Erythroblast (primary cell): ENCODE measurements around the gene PSMB11.

Experiments
- GATA1 ChIP-seq: IDR thresholded peaks from 2 replicates; pipeline ENCODE4 v1.6.1; 2011; ENCODE audit warnings: low read depth, mild to moderate bottlenecking, control low read depth, low read length, moderate library complexity
- POLR2A ChIP-seq: IDR thresholded peaks from 2 replicates; pipeline ENCODE4 v1.6.1; 2011; ENCODE audit warnings: mild to moderate bottlenecking, low read length

DNA sequence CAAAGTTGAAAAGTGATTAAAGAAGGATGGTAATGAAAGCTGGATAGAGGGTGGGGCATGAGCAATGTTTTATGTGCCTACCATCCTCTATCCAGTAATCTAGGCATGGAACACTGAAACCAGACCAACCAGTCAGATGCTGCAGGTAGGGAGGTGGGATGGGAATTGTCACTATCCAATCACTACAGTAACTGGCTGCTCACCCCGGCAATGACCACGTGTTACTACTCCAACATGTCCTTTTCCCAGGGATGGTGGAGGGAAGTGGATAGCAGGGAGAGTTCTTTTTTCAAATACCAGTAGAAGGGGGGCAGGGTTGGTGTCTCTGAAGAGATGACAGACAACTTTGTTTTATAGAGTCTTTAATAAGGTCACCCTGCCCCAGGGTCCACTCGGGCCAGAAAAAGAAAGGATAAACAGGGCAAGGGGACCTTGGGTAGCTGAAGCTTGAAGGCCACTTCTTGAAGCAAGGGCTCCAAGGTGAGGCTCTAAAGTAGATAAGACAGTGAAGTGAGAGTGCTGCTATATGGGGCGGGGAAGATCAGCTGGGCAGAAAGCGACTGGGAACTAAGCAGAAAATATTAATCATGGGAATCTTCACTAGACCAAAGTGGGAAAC is 30.0 kb downstream of the PSMB11 start:
- no peak for TF ChIP-seq POLR2A
- TF ChIP-seq GATA1 = no peak
